Embryonic facial prominence (tissue), 1 donor: ENCODE results near the gene ANKRD66.
"Not testable (repeated sequence)": the region's sequence is repeated elsewhere in the genome, so short reads cannot be mapped to it uniquely, and the experiment has no call there.

Source experiments
- DNase-seq: peaks from one replicate; pipeline ENCODE4 v3.0.0-alpha.2; 2016; ENCODE audit errors: extremely low spot score

The ANKRD66 gene

GRCh38 chr6:46755865-46756264 lies 9.1 kb downstream of the ANKRD66 start:
- DNase-seq: no peak

- DNase-seq: no peak
Observed at GRCh38 chr6:46756469-46757213, 9.9 kb downstream of the ANKRD66 start.

DNA sequence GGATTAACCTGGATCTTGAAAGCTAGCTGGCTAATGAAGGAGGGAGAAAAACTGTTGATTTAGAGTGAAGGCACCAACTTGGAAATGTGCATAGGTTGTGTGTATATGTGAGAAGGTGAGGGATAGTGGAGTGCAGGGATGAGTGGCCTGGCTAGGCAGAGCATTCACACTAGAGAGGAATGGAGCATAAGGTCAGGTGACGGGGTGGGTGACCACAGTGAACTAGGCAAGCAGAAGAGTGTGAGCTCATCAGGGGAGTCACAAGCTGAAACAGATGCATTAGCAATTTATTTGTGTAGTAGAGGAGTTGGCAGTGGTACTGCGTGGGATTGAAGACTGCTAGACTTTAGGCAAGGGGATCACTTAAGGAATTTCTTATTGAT lies 10.5 kb downstream of the ANKRD66 start:
- no peak for DNase-seq

- DNase-seq: no peak
Observed at GRCh38 chr6:46758960-46759753, 12.4 kb downstream of the ANKRD66 start.

- DNase-seq: no peak
Observed at GRCh38 chr6:46760925-46761324, 14.2 kb downstream of the ANKRD66 start.

GRCh38 chr6:46763466-46763865 lies 16.7 kb downstream of the ANKRD66 start:
- no peak for DNase-seq

DNA sequence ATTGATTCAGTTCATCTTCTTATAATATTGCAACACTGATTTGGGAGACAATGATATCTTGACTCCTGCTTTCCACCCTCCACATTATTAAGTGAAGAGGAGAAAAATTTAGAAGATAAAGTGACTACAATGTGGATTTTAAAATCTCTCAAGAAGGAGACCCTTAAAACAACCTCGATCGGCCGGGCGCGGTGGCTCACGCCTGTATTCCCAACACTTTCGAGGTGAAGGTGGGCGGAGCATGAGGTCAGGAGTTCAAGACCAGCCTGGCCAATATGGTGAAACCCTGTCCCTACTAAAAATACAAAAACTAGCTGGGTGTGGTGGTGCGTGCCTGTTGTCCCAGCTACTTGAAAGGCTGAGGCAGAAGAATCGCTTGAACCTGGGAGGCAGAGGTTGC lies 17.5 kb downstream of the ANKRD66 start:
- not testable (repeated sequence) for DNase-seq

DNA sequence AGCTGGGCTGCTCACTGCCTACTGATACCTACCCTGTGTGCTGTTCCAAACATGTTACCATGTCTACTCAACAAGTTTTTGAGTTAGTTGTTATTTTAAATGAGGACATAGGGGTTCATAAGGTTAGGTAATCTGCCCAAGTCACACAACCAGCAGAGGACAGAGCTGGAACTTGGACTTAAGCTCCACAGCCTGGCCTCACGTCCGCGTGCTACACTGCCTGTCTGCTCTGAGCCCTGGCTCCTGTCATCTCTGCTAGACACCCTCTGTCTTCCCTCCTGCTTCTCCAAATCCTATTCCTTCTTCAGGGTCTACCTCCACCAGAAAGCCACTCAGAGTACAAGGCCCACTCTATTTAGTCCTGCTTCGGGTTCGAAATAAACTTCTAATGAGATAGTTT lies 18.2 kb downstream of the ANKRD66 start:
- DNase-seq: no peak

DNA sequence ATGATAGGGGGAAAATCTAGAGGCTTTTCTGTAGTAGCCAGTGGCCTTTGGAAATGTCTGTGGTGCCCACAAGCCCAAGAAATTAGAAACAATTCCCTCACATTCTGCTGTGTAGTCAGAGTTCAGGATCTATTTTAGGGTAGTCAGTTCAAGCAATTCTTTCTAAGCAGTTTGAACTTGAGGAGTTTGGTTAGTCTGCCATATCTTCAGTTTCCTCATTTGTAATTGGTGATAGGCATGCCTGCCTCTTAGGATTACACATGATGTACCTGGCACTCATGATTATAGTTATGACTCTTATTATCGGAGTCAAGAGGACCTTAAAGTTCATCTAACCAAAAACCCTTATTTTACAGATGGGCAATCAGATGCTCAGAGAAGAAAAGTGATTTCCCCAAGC lies 25.3 kb downstream of the ANKRD66 start:
- DNase-seq: no peak

GRCh38 chr6:46772762-46773161 lies 26.0 kb downstream of the ANKRD66 start:
- DNase-seq: no peak

GRCh38 chr6:46773201-46773855 lies 26.6 kb downstream of the ANKRD66 start:
- no peak for DNase-seq

DNA sequence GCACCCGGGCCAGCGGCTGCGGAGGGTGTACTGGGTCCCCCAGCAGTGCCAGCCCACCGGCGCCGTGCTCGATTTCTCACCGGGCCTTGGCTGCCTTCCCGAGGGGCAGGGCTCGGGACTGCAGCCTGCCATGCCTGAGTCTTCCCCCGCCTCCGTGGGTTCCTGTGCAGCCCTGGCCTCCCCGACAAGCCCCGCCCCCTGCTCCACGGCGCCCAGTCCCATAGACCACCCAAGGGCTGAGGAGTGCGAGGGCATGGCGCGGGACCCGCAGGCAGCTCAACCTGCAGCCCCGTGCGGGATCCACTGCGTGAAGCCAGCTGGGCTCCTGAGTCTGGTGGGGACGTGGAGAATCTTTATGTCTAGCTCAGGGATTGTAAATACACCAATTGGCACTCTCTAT lies 28.0 kb downstream of the ANKRD66 start:
- DNase-seq: not testable (repeated sequence)

- no peak for DNase-seq
Observed at GRCh38 chr6:46776070-46776712, 29.5 kb downstream of the ANKRD66 start.

- DNase-seq: no peak
Observed at GRCh38 chr6:46777476-46778346, 31.0 kb downstream of the ANKRD66 start.

- peak; percentile 53 for DNase-seq
Observed at GRCh38 chr6:46781478-46782378, 35.0 kb downstream of the ANKRD66 start.

- DNase-seq: no peak
Observed at GRCh38 chr6:46784535-46784934, 37.8 kb downstream of the ANKRD66 start.

DNA sequence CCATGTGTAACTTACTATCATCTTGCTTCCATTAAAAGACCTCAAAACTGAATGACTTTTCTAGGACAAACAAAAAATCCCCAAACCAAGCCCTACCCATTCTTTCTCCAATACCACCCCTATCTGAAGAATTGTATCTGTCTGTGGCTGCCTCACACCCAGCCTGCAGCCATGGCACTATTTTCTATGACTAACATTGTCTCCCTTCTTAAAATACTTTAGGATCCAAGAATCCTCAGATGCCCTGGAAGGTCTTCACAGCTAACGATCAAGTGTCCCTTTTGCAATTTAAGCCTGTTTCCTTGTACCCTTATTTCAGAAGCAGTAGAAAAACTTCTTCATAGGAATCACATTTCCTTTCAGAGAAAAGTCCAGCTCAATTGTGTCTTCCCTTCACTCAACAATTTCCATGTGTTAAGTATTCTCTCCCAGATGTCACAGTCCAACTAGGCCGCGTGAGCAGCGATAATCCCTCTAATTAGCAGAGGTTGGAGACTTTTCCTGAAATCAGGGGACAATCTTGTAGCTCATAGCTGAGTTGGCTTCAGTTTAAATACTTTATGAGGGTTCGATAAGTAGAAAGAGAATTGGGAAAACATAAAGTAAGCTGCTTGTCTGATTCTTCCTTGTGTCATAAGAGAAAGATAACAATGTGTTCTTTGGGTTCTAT lies 41.3 kb downstream of the ANKRD66 start:
- DNase-seq: no peak

GRCh38 chr6:46788791-46789190 lies 42.1 kb downstream of the ANKRD66 start:
- no peak for DNase-seq
